ENCODE results near the gene DLX6.

GRCh38 chr7:97022491-97023306 is 17.3 kb downstream of the DLX6 start:
- TF ChIP-seq CTCF (IDR thresholded peaks at IDR 0.05; ENCODE audit: low read depth, low read length): no peak
- no peak for TF ChIP-seq EZH2phosphoT487 (IDR thresholded peaks at IDR 0.05; ENCODE audit: low read depth)

Measured in OCI-LY3 (cell line).